ENCODE measurements around the gene PDGFRA. TPM values are rescaled to one million over a fixed set of nuclear protein-coding genes. Genes with fewer than 3 reads are reported as not detected.
"Not testable (repeated sequence)": the region's sequence is repeated elsewhere in the genome, so short reads cannot be mapped to it uniquely, and the experiment has no call there.

Gene PDGFRA
- polyA plus RNA-seq, 3 donors, result 149 to 161 (median 160) TPM

GRCh38 chr4:54237770-54238169 lies 8.7 kb downstream of the PDGFRA start:
- no peak for DNase-seq (ENCODE audit: extremely low read depth in 1 of 11, low read depth in 9 of 11, low spot score in 4 of 11)

- no peak for DNase-seq (ENCODE audit: extremely low read depth in 1 of 11, low read depth in 9 of 11, low spot score in 4 of 11)
Measured at GRCh38 chr4:54238389-54238788, 9.3 kb downstream of the PDGFRA start.

GRCh38 chr4:54241268-54241823 lies 12.3 kb downstream of the PDGFRA start:
- DNase-seq (ENCODE audit: extremely low read depth in 1 of 11, low read depth in 9 of 11, low spot score in 4 of 11), result not testable (repeated sequence)

- DNase-seq (ENCODE audit: extremely low read depth in 1 of 11, low read depth in 9 of 11, low spot score in 4 of 11), result not testable (repeated sequence)
Measured at GRCh38 chr4:54243541-54243940, 14.4 kb downstream of the PDGFRA start.

- not testable (repeated sequence) for DNase-seq (ENCODE audit: extremely low read depth in 1 of 11, low read depth in 9 of 11, low spot score in 4 of 11)
Measured at GRCh38 chr4:54252312-54252711, 23.2 kb downstream of the PDGFRA start.

- DNase-seq (ENCODE audit: extremely low read depth in 1 of 11, low read depth in 9 of 11, low spot score in 4 of 11), result no peak
Measured at GRCh38 chr4:54254116-54254914, 25.2 kb downstream of the PDGFRA start.

- DNase-seq (ENCODE audit: extremely low read depth in 1 of 11, low read depth in 9 of 11, low spot score in 4 of 11), result no peak
Measured at GRCh38 chr4:54254915-54255246, 25.8 kb downstream of the PDGFRA start.

- DNase-seq (ENCODE audit: extremely low read depth in 1 of 11, low read depth in 9 of 11, low spot score in 4 of 11), result no peak
Measured at GRCh38 chr4:54255881-54256280, 26.8 kb downstream of the PDGFRA start.

- no peak for DNase-seq (ENCODE audit: extremely low read depth in 1 of 11, low read depth in 9 of 11, low spot score in 4 of 11)
Measured at GRCh38 chr4:54256491-54257486, 27.7 kb downstream of the PDGFRA start.

- DNase-seq (ENCODE audit: extremely low read depth in 1 of 11, low read depth in 9 of 11, low spot score in 4 of 11), result no peak
Measured at GRCh38 chr4:54265366-54265765, 36.3 kb downstream of the PDGFRA start.

GRCh38 chr4:54268151-54268550 lies 39.1 kb downstream of the PDGFRA start:
- no peak for DNase-seq (ENCODE audit: extremely low read depth in 1 of 11, low read depth in 9 of 11, low spot score in 4 of 11)

GRCh38 chr4:54271464-54271863 lies 42.4 kb downstream of the PDGFRA start:
- no peak for DNase-seq (ENCODE audit: extremely low read depth in 1 of 11, low read depth in 9 of 11, low spot score in 4 of 11)

- no peak for DNase-seq (ENCODE audit: extremely low read depth in 1 of 11, low read depth in 9 of 11, low spot score in 4 of 11)
Measured at GRCh38 chr4:54272051-54272450, 43.0 kb downstream of the PDGFRA start.

- no peak for DNase-seq (ENCODE audit: extremely low read depth in 1 of 11, low read depth in 9 of 11, low spot score in 4 of 11)
Measured at GRCh38 chr4:54274264-54274663, 45.2 kb downstream of the PDGFRA start.

- no peak for DNase-seq (ENCODE audit: extremely low read depth in 1 of 11, low read depth in 9 of 11, low spot score in 4 of 11)
Measured at GRCh38 chr4:54274795-54275665, 45.9 kb downstream of the PDGFRA start.

- no peak for DNase-seq (ENCODE audit: extremely low read depth in 1 of 11, low read depth in 9 of 11, low spot score in 4 of 11)
Measured at GRCh38 chr4:54276641-54277430, 47.7 kb downstream of the PDGFRA start.

- DNase-seq (ENCODE audit: extremely low read depth in 1 of 11, low read depth in 9 of 11, low spot score in 4 of 11), result no peak
Measured at GRCh38 chr4:54277691-54278090, 48.6 kb downstream of the PDGFRA start.

- no peak for DNase-seq (ENCODE audit: extremely low read depth in 1 of 11, low read depth in 9 of 11, low spot score in 4 of 11)
Measured at GRCh38 chr4:54278216-54278615, 49.1 kb downstream of the PDGFRA start.

Measured in renal cortex interstitium (tissue), 11 donors.